Fibroblast of mammary gland (primary cell): Measurements from ENCODE around the gene TMEM143.
A peak's percentile ranks its signal among the peaks of the same experiment; 100 is the strongest.
"Not testable (repeated sequence)": the region's sequence is repeated elsewhere in the genome, so short reads cannot be mapped to it uniquely, and the experiment has no call there.

Experiments
- DNase-seq: peaks from one replicate; pipeline ENCODE4 v3.0.0-alpha.2; 2010; ENCODE audit warnings: low read depth
- H3K4me3 ChIP-seq: 2 replicates; pipeline ENCODE4 v1.5.1; 2011; ENCODE audit warnings: low read depth, mild to moderate bottlenecking, low read length, moderate library complexity; ENCODE audit not compliant: control insufficient read depth
- CTCF ChIP-seq: conservative IDR thresholded peaks from 2 replicates; pipeline ENCODE4 v1.5.1; 2011; ENCODE audit warnings: low read depth, low read length, inconsistent platforms; ENCODE audit not compliant: control insufficient read depth, insufficient read depth

The TMEM143 gene

GRCh38 chr19:48395170-48395455, 31.4 kb upstream of the TMEM143 start:
- no peak overlapping the region for H3K4me3 ChIP-seq
- TF ChIP-seq CTCF: no peak
- no peak for DNase-seq

DNA sequence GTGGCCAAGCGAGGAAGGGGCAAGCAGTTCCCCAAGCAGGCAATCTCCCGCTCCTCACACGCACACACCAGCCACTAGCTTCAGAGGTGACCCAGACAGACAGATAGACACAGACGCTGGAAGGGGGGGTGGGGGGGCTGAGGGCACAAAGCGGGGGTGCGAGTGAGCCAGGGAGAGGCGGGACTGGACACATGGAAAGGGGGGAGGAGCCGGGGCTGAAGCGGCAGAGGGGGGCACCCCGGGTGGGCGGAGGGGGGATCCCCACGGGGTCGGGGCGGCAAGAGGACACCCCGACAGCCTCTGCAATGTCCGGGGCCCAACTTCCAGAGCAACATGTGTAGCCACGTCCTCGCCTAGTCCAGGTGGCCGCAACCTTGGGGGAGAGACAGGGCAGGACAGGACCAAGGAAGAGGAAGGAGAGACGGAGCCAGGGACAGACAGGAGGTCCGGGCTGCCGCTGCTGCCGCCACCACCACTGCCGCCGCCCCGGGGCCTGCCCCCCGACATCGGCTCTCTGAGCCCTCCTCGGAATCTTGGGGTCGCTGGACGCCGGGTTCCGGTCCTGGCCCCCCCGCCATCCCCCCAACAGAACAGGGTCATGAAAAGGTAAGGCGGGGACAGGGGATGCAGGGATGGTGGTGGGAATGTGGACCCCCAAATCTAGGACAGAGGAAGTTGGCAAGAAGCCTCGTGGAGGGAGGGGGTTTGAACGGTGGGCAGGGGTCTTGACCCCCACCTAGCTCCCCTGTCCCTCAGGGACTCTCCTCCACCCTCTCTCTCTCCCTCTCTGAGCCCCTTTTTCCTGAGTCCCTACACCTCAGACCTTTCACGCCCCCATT, 30.8 kb upstream of the TMEM143 start:
- DNase-seq: no peak
- TF ChIP-seq CTCF: no peak
- H3K4me3 ChIP-seq: no peak overlapping the region

GRCh38 chr19:48393559-48394330, 30.0 kb upstream of the TMEM143 start, which contains the start of gene GRIN2D:
TSS of gene GRIN2D (plus strand) at chr19:48393668. CDS start at chr19:48398393, 4,725 bp downstream.
- no peak for DNase-seq
- no peak for TF ChIP-seq CTCF

DNA sequence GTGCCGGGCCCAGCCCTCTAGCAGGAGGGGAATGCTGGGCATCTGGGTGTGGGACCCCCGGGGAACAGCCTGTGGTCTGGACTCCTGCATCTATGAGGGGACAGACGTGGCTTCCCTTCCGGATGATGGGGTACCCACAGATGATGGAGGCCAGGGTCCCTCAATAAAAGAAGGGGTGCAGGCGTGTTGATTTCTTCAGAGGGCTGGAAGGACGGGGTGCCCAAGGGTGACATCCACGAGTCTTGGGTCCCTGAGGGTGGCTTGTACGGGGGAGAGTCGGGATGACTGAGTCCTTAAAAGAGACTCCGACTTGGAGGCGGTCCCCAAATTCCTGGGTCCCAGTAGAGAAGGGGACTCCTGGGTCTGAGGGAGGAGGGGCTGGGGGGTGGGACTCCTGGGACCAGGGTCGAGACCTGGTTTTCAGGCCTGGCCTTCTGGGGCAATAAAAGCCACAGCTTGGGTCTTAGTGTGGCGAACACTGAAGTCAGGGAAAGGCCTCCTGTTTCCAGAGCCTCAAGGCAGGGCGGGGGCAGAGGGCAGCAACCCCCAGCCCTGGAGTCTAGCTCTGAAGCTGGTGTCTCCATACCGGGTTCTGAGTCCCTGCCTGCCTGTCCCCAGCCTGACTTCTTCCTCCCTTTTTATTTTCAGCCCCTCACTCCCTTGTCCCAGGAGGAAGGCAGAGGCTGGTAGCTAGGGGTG, 29.3 kb upstream of the TMEM143 start:
- no peak overlapping the region for H3K4me3 ChIP-seq
- DNase-seq: no peak

More at GRCh38 chr19:48393559-48394330, 30.0 kb upstream of the TMEM143 start, which contains the start of gene GRIN2D:
- peak within 1 kb of the TSS; percentile 16 for H3K4me3 ChIP-seq

GRCh38 chr19:48392006-48392344, 28.2 kb upstream of the TMEM143 start:
- not testable (repeated sequence) for DNase-seq, H3K4me3 ChIP-seq

More for the DNA sequence above, 29.3 kb upstream of the TMEM143 start:
- no peak for TF ChIP-seq CTCF

- TF ChIP-seq CTCF: peak; percentile 79
- peak; percentile 62 for DNase-seq
- peak within 1 kb of the TSS; percentile 78 for H3K4me3 ChIP-seq
These were observed 27.6 kb upstream of the TMEM143 start, which contains the start of gene KDELR1 for GRCh38 chr19:48391100-48392005. TSS of gene KDELR1 (minus strand) at chr19:48391551. CDS start at chr19:48391358, 193 bp downstream.
